Nucleus accumbens (tissue), 56 donors: ENCODE results near the gene ADIRF.
"Not testable (repeated sequence)": the region's sequence is repeated elsewhere in the genome, so short reads cannot be mapped to it uniquely, and the experiment has no call there.

ENCODE experiments used
- DNase-seq, 56 donors: peaks; one replicate each; lab custom pipeline; 2025; lab: John Stamatoyannopoulos, UW

ADIRF gene

GRCh38 chr10:86968271-86968993 is at the start of gene ADIRF:
TSS of gene ADIRF (plus strand) at chr10:86968482. CDS start at chr10:86968545, 63 bp downstream.
- no peak for DNase-seq

- no peak for DNase-seq
Measured at GRCh38 chr10:86922553-86922961, 45.7 kb upstream of the ADIRF start.

- peak in 1 of 56 donors; percentile 23 for DNase-seq
Measured at GRCh38 chr10:86929468-86930380, 38.6 kb upstream of the ADIRF start.

- no peak for DNase-seq
Measured at GRCh38 chr10:86931872-86932271, 36.4 kb upstream of the ADIRF start.

GRCh38 chr10:86932674-86933073 is 35.6 kb upstream of the ADIRF start:
- no peak for DNase-seq

GRCh38 chr10:86934162-86934711 is 34.0 kb upstream of the ADIRF start:
- not testable (repeated sequence) for DNase-seq

- no peak for DNase-seq
Measured at GRCh38 chr10:86936661-86937501, 31.4 kb upstream of the ADIRF start.

- DNase-seq: no peak
Measured at GRCh38 chr10:86937502-86938154, 30.7 kb upstream of the ADIRF start.

- no peak for DNase-seq
Measured at GRCh38 chr10:86938260-86938659, 30.0 kb upstream of the ADIRF start.

GRCh38 chr10:86940076-86940475 is 28.2 kb upstream of the ADIRF start:
- not testable (repeated sequence) for DNase-seq

- no peak for DNase-seq
Measured at GRCh38 chr10:86940677-86941076, 27.6 kb upstream of the ADIRF start.

GRCh38 chr10:86941426-86941825 is 26.9 kb upstream of the ADIRF start:
- DNase-seq: no peak

GRCh38 chr10:86941991-86942421 is 26.3 kb upstream of the ADIRF start:
- DNase-seq: no peak

GRCh38 chr10:86942441-86943315 is 25.6 kb upstream of the ADIRF start:
- no peak for DNase-seq

- DNase-seq: no peak
Measured at GRCh38 chr10:86943316-86944030, 24.8 kb upstream of the ADIRF start.

- DNase-seq: no peak
Measured at GRCh38 chr10:86944031-86944419, 24.3 kb upstream of the ADIRF start.

- DNase-seq: no peak
Measured at GRCh38 chr10:86944471-86944870, 23.8 kb upstream of the ADIRF start.

GRCh38 chr10:86944907-86945306 is 23.4 kb upstream of the ADIRF start:
- no peak for DNase-seq
